Posterior vena cava (tissue), 2 donors: ENCODE data around the gene MRPL1. TPM values are rescaled to one million over a fixed set of nuclear protein-coding genes. Genes with fewer than 3 reads are reported as not detected.
A peak's percentile ranks its signal among the peaks of the same experiment; 100 is the strongest.

Source experiments
- DNase-seq: peaks from one replicate; pipeline ENCODE4 v3.0.0-alpha.2; 2020; ENCODE audit warnings: low spot score
- intact Hi-C, 2 donors: fragments of 100-400 bp; cut with DNase I; formaldehyde crosslinking; loops; one replicate each; pipeline versions ENCODE4 v1.14.1 to v1.14.2; 2022 to 2023
- long read RNA-seq, 2 donors: library from polyadenylated mRNA; unstranded; transcript quantifications; one replicate each; pipeline ENCODE4 v2.0.0, GENCODE V29; 2020 to 2021
- total RNA-seq, 2 donors: library from RNA; stranded (reverse); fragmentation: NEBNext Ultra II Directional; extraction: Animal tissue kit (Norgen Biotek cat#: 25700); gene quantifications; one replicate each; pipeline ENCODE4 v1.2.1, GENCODE V29; 2021
- donor health status: DM: yes; HTN: yes; CAD: no.
- donor health status: DM: yes; HTN: yes; CAD: no.

MRPL1 gene
- 10 to 100 TPM; 38.4 to 45.3 TPM for total RNA-seq
- long read RNA-seq, donor 1, transcript MRPL1-201 (9 exons, 1,490 nt) = major isoform, 5 of 7 reads
- long read RNA-seq, donor 1, partial matches to known transcripts = 0 of 7 reads
- long read RNA-seq, donor 1, other reads (novel, unspliced or antisense) = 2 of 7 reads
- long read RNA-seq, donor 2, transcript MRPL1-201 (9 exons, 1,490 nt) = major isoform, 37 of 46 reads
- long read RNA-seq, donor 2, partial matches to known transcripts = 4 of 46 reads
- long read RNA-seq, donor 2, other reads (novel, unspliced or antisense) = 5 of 46 reads

DNA sequence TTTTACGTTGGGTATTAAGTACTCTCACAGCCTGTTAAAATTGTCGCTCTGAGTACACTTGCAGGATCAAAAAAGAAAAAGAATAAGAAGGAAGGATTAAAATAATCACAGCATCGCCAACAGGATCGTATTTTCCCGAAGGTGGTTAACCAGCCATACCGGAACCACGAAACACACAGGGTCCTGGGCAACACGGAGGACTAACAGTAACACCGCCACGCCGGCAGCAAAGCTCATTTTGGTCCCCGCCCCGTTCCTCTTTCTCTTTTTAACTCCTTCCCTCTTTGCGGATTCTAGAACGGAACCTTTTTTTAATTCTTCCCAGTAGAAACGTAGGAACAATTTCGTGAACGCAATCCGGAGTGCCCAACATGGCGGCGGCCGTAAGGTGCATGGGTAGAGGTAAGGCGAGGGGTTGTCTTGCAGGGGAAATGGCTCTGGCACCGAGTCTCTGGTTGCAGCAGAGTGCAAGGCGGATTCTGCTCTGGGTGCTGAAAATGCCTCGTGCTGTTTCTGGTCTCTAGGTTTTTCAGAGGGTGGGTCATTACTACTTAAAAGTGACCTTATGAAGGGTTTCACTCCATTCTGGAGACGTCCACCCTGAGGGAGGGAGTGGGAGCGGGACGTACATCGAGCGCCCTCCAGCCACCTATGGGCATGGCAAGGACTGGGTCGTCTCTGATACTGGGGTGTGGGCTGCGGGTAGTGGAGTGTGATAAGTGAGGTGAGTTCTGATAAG lies at the start of gene MRPL1:
Gene MRPL1, plus strand, starts transcription at position 353 of the 739 bp plus-strand sequence. Its CDS starts 19 bp downstream, at position 372.
- intact Hi-C loops = loop anchor here (2.0 to 5.0 kb wide), 2 partner anchors 44 to 475 kb away; partner anchors contain the start of gene CNOT6L (in 1 of the 2)
- DNase-seq = peak; percentile 96

DNA sequence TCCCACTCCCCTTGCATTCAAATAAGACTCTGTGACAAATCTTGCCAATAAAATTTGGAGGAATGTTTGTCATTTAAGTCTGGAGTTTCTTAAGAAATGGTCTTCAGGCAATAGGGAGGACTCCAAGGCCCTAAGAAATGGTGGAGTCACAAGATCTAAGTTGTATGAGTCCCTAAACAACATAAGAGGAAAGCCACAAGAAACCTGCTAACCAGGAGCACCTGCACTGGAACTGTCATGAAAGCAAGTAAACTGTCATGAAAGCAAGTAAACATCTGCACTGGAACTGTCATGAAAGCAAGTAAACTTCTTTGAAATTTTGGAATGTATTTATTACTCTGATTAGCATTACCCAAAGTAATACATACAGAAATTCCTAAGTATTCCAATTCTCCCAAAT lies 47.0 kb upstream of the MRPL1 start:
- intact Hi-C loops = no loop called here

DNA sequence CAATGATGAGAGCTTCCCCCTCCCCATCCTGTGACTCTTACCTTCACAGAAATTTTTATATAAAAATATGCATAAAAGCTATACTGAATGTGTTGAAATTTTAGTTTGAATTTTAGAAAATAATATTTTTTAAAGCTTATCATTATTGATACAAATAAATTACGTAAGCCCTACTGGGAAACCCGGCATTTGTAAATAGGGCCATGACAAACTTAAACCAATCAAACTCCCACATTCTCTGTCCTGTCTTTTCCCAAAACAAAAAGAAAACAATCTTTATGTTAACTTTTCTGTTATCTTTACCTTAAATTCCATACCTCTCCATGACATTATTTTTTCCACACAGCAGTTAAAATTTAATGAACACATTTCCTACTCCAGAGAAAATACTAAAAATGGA lies 46.1 kb upstream of the MRPL1 start:
- intact Hi-C loops = no loop called here
- no peak for DNase-seq

More for the DNA sequence above, 47.0 kb upstream of the MRPL1 start:
- no peak for DNase-seq

DNA sequence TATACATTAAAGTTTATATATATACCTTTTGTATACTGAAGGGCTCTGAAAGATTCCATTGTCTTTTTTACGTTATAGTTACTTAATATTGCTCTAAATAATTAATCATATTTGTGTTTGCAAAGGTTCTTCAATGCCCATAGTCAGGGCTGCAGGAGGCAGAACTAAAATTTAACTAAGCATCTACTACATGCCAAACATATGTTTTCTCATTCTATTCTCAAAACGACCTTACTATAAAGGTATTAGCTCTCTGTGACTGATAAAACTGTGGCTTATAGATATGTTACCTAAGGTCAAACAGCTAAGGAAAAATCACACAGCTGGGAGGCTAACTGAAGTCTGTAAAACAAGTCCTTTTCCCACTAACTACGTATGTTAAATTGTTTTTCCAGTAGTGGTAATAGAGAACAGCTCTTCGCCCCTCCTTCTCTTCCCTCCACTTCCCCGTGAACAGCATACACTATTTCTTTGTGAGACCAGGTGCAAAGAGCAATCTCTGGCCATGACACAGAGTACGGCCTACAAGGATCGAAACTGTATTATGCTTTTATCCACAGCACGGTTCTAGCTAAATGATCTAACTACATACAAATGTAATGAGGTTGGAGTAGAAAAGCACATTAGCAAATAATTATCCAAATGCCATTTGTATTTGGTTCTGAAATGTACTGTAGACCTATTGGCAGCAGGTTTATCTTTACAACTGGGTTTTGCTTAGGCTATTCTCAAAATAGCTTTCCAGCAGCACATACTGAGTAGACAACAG lies 45.1 kb upstream of the MRPL1 start:
- intact Hi-C loops = loop anchor here in 1 of 2 donors (2.0 kb wide), 1 partner anchor 45 kb away; the partner anchor contains the start of gene MRPL1
- DNase-seq = no peak

DNA sequence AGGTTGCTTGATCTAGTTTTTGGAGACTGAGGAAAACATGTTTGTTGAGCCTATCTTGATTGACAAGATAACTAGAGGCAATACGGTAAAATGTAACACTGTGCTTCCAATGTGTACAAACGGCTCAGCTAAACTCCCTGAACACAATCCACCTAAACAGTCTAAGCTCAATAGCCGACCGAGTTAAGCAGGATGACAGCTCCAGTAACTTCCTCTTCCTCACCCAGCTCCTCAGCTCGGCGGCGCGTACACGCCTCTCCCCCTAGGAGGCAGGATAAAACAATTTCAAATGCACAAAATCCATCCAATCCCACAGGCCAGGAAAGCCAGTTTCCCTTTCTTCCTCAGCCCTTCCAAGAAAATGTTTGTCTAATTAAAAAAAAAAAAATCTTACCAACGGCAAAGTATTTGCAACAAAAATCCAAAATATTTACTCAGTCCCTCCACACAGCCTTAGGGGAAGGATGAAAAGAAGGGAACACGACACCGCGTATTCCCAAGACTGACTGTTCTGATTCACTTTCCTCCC lies 44.5 kb upstream of the MRPL1 start:
- DNase-seq = peak; percentile 93
- intact Hi-C loops = loop anchor here in 1 of 2 donors (2.0 kb wide), 1 partner anchor 45 kb away; the partner anchor contains the start of gene MRPL1

DNA sequence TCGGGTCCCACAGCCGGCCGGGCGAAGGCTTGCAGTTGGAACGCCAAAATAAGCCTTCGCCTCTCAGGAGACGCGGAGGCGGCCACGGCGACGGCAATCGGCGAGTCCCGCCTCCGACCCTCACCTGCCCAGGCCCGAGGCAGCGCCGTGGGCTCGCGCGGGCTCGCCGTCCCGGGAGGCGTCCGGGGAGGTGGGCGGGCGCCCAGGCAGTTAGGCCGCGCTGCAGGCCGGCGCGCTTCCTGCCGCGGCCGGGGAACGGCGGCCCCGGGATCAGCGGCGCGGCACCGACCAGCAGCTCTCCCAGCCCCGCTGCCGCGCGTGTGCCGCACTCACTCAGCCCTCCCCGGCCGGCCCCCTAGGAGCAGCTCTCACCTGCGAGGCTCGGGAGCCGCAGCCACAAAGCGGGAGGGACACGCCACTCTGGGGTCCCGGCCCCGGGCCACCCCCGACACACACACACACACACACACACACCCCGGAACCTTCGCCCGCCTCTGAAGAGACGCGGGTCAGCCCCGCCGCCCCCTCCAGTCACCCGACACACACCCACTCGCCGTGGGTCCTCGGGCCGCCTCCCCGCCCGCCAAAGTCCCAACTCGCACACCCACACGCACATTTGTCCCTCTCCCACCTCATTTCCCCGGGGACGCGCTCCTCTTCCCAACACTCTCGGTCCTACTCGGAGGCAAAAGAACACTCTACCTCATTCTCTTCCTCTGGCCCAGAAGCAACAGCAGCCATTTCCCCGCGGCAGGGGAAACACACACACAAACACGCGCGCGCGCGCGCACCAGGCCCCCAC lies 43.8 kb upstream of the MRPL1 start, which contains the start of gene CNOT6L:
Gene CNOT6L, minus strand, starts transcription at position 767 of the 802 bp plus-strand sequence. Its CDS starts 60 bp downstream, at position 707.
- intact Hi-C loops = loop anchor here in 1 of 2 donors (2.0 kb wide), 1 partner anchor 44 kb away; the partner anchor contains the start of gene MRPL1
- peak; percentile 95 for DNase-seq

DNA sequence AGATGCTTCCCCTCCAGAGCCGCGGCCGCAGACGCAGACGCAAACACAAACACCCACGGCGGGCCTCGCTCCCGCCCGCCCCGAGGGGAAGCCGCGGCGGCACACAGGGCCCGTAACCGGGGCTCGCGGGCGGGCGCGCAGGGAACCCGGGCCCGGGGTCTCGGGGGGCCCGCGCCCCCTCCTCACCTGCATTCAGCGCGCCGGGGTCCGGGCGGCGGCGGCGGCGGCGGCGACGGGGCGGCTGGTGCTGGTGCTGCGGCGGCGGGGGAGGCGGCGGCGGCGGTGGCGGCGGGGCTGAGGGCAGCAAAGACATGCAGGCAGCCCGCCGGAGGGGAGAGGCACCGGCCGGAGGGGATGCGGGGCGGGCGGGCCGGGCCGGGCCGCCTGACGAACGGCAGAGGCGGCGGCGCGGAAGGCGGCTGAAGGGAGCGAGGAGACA lies 43.2 kb upstream of the MRPL1 start:
- intact Hi-C loops = loop anchor here in 1 of 2 donors (2.0 kb wide), 1 partner anchor 43 kb away; the partner anchor contains the start of gene MRPL1
- no peak for DNase-seq

DNA sequence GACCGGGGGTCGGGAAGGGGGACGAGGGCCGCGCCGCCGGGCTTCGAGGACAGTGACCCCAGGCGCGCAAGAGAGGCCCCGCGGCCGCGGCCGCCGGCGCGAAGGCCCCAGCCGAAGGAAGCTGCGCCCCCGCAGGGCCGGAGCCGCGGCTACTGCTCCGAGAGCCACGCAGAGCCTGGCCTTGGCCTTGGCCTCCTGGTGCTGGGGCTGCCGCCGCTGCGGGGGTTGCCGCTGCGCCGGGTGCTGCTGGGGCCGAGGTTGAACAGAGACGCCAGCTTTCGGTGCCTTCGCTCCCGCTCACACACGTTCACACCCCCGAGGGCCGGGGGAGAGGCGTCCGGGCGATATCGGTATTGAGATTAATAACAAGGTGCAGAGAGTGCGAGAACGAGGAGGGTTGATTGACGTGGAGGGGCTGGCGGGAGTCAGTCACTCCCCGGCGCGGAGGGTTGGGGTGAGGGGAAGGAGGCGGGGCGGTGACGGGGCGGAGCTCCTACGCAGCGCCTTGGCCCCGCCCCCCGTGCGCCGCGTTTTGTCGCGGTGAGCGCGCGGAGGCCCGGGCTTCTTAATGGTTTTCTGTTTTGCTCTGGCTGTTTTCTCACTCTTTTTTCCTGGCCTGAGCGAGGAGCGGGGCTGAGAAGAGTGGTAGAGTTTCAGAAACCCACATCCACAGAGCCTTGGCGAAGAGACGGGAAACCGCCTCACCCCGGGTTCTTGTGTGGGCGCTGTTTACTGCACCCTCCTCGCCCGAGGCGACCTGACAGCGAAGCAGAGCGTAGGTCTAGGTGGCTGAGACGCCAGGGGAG lies 42.6 kb upstream of the MRPL1 start:
- intact Hi-C loops = loop anchor here (2.0 to 5.0 kb wide), 2 partner anchors 43 to 308 kb away; partner anchors contain the start of gene MRPL1 (in 1 of the 2)
- DNase-seq = peak; percentile 97

DNA sequence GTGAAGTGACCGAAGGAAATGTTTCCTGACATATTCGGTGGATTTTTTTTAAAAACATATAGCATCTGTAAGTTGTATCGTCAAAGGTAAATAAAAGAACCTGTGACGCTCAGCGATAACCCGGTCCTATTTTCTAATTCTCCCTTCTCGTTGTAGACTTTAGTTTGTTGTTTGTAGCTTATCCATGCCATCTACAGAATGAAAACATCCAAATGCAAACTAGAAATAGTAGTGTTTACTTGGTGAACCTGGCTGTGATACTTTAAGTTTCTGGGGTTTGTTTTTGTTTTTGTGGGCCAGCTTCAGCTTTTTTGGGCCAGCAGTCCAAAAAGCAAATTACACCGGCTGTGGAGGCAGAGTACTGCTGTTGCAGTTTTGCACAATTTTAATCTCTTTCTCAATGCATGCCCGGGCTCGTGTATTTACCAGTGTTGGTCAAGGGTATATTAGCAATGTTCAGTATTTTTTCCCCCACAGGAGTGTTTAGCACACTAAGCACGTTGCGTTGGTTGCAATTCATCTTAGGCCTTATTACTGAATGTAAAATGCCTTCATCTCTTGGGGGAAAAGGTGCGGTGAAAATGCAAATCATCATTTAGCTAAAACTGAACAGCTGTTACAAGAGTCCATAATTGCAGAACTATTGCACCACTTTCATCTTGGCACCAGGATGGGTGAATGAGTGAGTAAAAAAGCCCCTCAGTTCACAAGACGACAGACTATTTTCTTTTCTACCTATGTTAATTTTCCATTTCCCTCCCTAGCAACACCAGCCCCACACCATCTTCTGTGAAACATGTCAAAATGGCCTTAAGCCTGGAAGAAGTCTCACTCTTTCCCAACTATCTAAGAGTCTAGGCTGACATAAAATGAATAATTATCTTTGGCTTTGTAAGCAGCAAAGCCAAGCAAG lies 41.7 kb upstream of the MRPL1 start:
- no peak for DNase-seq
- intact Hi-C loops = loop anchor here in 1 of 2 donors (5.0 kb wide), 1 partner anchor 309 kb away; no protein-coding TSS in a partner anchor

DNA sequence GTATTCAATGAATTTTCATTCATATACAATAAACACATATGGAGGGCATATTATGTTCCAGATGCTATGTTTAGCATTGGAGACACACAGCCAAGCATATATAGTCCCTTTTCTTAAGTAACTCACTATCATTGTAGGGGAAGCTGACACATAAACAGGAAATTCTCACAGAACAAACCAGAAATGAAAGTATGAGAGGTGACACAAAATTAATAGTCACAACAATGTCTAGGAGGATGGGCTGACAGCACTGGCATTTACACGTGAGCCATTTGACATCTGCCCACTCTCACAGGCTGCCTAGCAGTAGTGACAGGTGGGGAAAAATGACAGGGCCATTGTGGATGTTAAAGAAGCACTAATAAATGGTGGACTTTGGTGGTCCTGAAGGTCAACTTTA lies 40.9 kb upstream of the MRPL1 start:
- intact Hi-C loops = loop anchor here in 1 of 2 donors (5.0 kb wide), 1 partner anchor 309 kb away; no protein-coding TSS in a partner anchor
- no peak for DNase-seq

DNA sequence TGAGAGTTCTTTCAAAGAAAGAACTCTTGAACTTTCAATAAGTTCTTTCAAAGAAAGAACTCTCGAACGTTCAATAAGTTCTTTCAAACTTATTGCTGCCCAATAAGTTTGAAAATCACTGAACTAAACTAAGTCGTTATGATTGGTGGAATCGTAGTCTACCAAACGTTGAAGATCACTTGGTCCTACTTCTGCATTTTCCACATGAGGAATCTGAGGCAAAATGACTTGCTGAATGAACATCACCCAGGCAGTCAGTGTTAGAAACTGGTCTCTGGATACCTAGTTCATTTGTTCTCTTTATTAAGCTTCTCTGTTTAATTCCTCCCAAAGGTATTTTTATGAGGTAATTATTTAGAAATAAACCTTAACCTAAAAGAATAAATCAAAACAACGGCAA lies 36.4 kb upstream of the MRPL1 start:
- no peak for DNase-seq
- intact Hi-C loops = no loop called here

DNA sequence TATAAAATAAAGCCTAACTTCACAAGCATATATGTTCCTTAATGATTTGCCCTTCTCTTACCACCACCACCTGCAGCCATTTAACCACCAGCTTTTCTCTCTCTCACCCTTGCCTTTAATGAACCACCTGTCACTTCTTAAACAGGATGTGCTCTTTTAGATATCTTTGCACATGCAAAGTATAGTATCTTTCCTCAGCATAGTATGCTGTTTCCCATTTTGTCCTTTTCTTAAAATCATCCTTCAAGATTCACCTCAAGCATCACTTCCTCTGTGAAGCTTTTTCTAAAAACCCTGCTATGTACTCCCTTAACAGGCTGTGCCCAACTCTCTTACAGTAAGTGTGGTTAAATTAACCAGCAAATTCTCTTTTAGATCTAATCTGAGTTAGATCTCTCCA lies 35.3 kb upstream of the MRPL1 start:
- intact Hi-C loops = no loop called here
- DNase-seq = no peak

DNA sequence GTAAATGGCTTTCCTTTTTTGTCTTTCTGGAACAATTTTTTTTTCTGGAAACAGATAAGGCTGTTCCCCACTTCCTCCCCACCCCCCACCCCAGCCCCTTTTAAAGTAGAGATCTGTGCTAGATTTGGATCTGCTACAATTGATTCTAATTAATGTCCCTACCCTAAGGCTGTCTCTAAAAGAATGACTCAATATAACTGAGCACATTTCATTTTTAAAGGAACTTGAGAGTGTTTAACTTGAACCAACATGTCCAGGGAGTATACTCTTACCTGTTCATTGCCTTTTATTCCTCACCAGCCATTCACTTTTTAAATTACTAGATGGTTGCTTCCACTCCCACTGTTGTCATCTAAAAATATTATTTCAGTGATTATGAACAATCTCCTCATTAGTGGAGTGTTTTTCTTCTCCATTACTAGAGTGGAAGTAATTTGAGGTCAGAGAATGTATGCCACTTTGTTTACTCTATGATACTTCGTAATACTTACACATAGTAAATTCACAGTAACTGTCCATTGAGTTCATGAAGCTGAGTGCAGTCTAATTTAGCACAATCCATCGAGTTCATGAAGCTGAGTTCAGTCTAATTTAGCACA lies 29.4 kb upstream of the MRPL1 start:
- DNase-seq = no peak
- intact Hi-C loops = no loop called here

DNA sequence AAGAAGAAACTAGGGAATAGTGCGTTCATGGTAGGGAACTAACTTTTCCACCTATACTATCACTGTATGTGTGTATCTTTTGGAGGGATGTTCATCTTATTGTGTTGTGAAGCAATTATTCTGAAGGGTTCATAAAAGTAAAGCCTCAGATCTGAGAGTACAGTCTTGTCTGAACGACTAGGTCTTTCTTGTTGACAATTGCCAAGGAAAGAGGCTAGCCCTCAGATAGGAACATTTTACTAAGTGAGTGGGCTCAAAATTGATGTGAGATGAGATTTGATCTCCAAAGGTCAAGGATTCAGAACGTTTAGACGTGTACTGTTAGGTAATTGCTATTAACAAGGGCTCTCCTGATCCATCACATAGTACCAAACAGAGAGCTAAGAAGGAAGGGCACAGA lies 28.2 kb upstream of the MRPL1 start:
- intact Hi-C loops = no loop called here

DNA sequence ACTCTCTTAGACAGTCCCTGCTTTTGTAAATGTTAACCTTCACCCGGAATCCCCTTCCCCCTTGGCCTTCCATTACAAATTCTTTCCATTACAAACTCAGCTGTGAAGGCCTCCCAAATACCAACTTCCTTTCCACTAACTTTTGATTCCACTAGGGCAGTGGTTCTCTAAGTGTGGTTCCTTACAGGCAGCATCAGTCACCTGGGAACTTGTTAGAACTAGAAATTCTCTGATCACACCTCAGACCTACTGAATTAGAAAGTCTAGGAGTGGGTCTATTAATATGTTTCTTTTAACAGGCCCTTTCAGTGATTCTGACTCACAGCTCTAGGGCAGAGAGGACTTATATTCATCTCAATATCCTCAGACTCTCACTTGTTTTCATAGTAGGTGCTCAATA lies 19.0 kb upstream of the MRPL1 start:
- no peak for DNase-seq
- intact Hi-C loops = no loop called here

More for the DNA sequence above, 28.2 kb upstream of the MRPL1 start:
- DNase-seq = no peak

DNA sequence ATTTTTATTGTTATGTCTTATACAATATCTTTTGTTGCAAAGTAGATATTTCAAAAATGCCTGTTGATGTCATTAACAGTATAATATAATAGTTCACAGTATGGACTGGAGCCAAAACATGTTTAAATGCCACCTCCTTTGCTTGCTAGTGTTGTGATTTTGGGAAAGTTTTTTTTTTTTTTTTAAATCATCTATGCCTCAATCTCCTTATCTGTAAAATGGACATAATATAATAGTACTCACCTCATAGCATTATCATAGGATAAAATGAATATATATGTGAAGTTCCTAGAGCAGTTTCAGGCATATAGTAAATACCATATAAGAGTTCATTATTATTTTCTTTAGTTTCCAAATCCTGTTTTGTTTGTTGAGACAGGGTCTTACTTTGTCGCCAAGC lies 18.3 kb upstream of the MRPL1 start:
- no peak for DNase-seq
- intact Hi-C loops = no loop called here
